ENCODE data around the gene DSC2.

DNA sequence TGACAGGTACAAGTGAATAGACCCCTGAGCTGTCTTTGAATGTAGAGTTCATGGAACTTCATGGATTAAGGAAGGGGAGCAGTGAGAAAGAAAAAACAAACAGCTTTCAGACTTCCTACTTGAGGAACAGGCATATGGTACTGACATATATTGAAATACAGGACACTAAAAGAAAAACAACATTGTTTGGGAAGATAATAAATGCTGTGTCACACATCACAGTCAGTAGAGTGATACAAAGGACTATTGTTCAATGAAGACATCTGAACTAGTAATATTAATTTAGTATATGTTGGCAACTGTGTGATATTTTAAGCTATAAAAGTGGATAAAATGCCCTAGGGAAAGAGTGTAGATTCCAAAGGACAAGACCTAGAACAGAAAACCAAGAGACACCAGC is 3.3 kb downstream of the DSC2 start:
- TF ChIP-seq CTCF (conservative IDR thresholded peaks at IDR 0.05; ENCODE audit: low read depth, low read length) (no peak), EZH2 (IDR thresholded peaks at IDR 0.05; ENCODE audit: borderline replicate concordance, low read depth, low read length, poor library complexity, severe bottlenecking) (no peak)
